H1 (cell line): ENCODE results near the gene CPED1. TPM values are rescaled to one million over a fixed set of nuclear protein-coding genes. Genes with fewer than 3 reads are reported as not detected.

Experiments
- CTCF ChIA-PET: fragments of 300-600 bp; sonication (Branson Sonifier 250); formaldehyde crosslinking; loops from one replicate; lab custom pipeline; 2021; ENCODE audit not compliant: partially characterized antibody; lab: Charles Lee
- POLR2A ChIA-PET: fragments of 300-600 bp; sonication (Branson Sonifier 250); formaldehyde crosslinking; loops from one replicate; lab custom pipeline; 2021; ENCODE audit warnings: inconsistent platforms; ENCODE audit not compliant: partially characterized antibody; lab: Charles Lee
- DNase-seq, 2 experiments: peaks; one replicate each; pipeline versions ENCODE4 v3.0.0 to v3.0.0-alpha.2; 2010 to 2022; ENCODE audit warnings: low spot score in 2 of 2, low read depth in 1 of 2, mixed read lengths in 1 of 2
- FAIRE-seq: peaks from 2 replicates; lab custom pipeline; 2011; peaks lifted over from hg19 to GRCh38; lab: Jason Lieb, UNC
- H2AFZ ChIP-seq: 2 replicates; pipeline ENCODE4 v1.8.1; 2012; ENCODE audit warnings: low read length, inconsistent platforms
- H2AK5ac ChIP-seq: 2 replicates; pipeline ENCODE4 v1.6.1; 2013; ENCODE audit warnings: low read depth, low read length
- H2BK120ac ChIP-seq: replicated peaks from 2 replicates; pipeline ENCODE3; 2013; ENCODE audit warnings: low read depth, low read length, inconsistent platforms
- H2BK12ac ChIP-seq: 2 replicates; pipeline ENCODE4 v1.6.1; 2013; ENCODE audit warnings: low read depth, low read length
- H2BK15ac ChIP-seq: 2 replicates; pipeline ENCODE4 v1.6.1; 2013; ENCODE audit warnings: low read length
- H2BK20ac ChIP-seq: 2 replicates; pipeline ENCODE4 v1.6.1; 2013; ENCODE audit warnings: low read length
- H2BK5ac ChIP-seq: 2 replicates; pipeline ENCODE4 v1.6.1; 2013; ENCODE audit warnings: low read depth, low read length
- H3K14ac ChIP-seq: 2 replicates; pipeline ENCODE4 v1.6.1; 2013; ENCODE audit warnings: inconsistent platforms; ENCODE audit not compliant: insufficient read length
- H3K18ac ChIP-seq: 2 replicates; pipeline ENCODE4 v1.6.1; 2013; ENCODE audit warnings: low read length; ENCODE audit errors: extremely low read depth
- H3K23ac ChIP-seq: 2 replicates; pipeline ENCODE4 v1.6.1; 2013; ENCODE audit warnings: inconsistent platforms; ENCODE audit not compliant: insufficient read length
- H3K23me2 ChIP-seq: 2 replicates; pipeline ENCODE4 v1.6.1; 2013; ENCODE audit warnings: low read depth, low read length
- H3K27ac ChIP-seq: 2 replicates; pipeline ENCODE4 v1.6.1; 2011; ENCODE audit warnings: low read depth, low read length, inconsistent platforms
- H3K27me3 ChIP-seq, 4 experiments: replicated peaks in 1 of 4; 1 replicate in 1 of 4; 2 replicates in 3 of 4; pipeline versions ENCODE4 v1.6.1 to v1.8.1; 2011 to 2013; ENCODE audit warnings: low read length in 3 of 4, mild to moderate bottlenecking in 3 of 4, inconsistent platforms in 2 of 4, mixed read lengths in 2 of 4, moderate library complexity in 1 of 4; ENCODE audit not compliant: control insufficient read depth in 3 of 4, insufficient read depth in 3 of 4; ENCODE audit errors: extremely low read depth in 1 of 4
- H3K36me3 ChIP-seq, 4 experiments: 2 replicates each; pipeline versions ENCODE4 v1.6.1 to v1.8.1; 2011 to 2013; ENCODE audit warnings: mild to moderate bottlenecking in 4 of 4, low read length in 3 of 4, moderate library complexity in 2 of 4, control low read depth in 1 of 4, inconsistent platforms in 1 of 4; ENCODE audit not compliant: insufficient read depth in 4 of 4, control insufficient read depth in 2 of 4
- H3K4ac ChIP-seq: replicated peaks from 2 replicates; pipeline ENCODE3; 2013; ENCODE audit warnings: low read length, low read depth, mixed read lengths, inconsistent platforms; ENCODE audit not compliant: insufficient read length
- H3K4me1 ChIP-seq, 4 experiments: replicated peaks in 1 of 4; 1 replicate in 1 of 4; 2 replicates in 3 of 4; pipeline versions ENCODE4 v1.6.1 to v1.8.1; 2011 to 2013; ENCODE audit warnings: low read length in 3 of 4, inconsistent platforms in 2 of 4, mixed read lengths in 1 of 4; ENCODE audit not compliant: insufficient read depth in 4 of 4, control insufficient read depth in 3 of 4
- H3K4me2 ChIP-seq, 2 experiments: 2 replicates each; pipeline versions ENCODE4 v1.6.1 to v1.8.1; 2011 to 2013; ENCODE audit warnings: low read depth in 2 of 2, low read length in 2 of 2, control low read depth in 1 of 2, inconsistent platforms in 1 of 2, mild to moderate bottlenecking in 1 of 2; ENCODE audit not compliant: insufficient read depth in 1 of 2
- H3K4me3 ChIP-seq, 4 experiments: fragments of 200-600, 300-600 bp in 1 of 4; sonication (generic), shearing (Covaris generic), sonication (Bioruptor Twin) in 1 of 4; 2 replicates each; pipeline versions ENCODE4 v1.5.1 to v1.8.1; 2011 to 2016; ENCODE audit warnings: low read length in 4 of 4, low read depth in 3 of 4, control low read depth in 2 of 4, inconsistent platforms in 2 of 4, mild to moderate bottlenecking in 2 of 4, mixed read lengths in 1 of 4, moderate library complexity in 1 of 4; ENCODE audit not compliant: insufficient read depth in 2 of 4; ENCODE audit errors: extremely low read depth in 1 of 4
- H3K56ac ChIP-seq: replicated peaks from 2 replicates; pipeline ENCODE3; 2013; ENCODE audit warnings: low read depth, mild to moderate bottlenecking, mixed read lengths, low read length, inconsistent platforms; ENCODE audit not compliant: insufficient read length
- H3K79me1 ChIP-seq: 2 replicates; pipeline ENCODE4 v1.6.1; 2013; ENCODE audit warnings: low read depth, low read length, control low read depth
- H3K79me2 ChIP-seq, 2 experiments: 2 replicates each; pipeline versions ENCODE4 v1.6.1 to v1.8.1; 2012 to 2013; ENCODE audit warnings: low read length in 2 of 2, mild to moderate bottlenecking in 2 of 2, inconsistent platforms in 1 of 2; ENCODE audit not compliant: insufficient read depth in 2 of 2, control insufficient read depth in 1 of 2
- H3K9ac ChIP-seq, 4 experiments: replicated peaks in 1 of 4; 1 replicate in 1 of 4; 2 replicates in 3 of 4; pipeline versions ENCODE4 v1.6.1 to v1.8.1; 2011 to 2013; ENCODE audit warnings: low read depth in 3 of 4, low read length in 3 of 4, control low read depth in 2 of 4, mild to moderate bottlenecking in 2 of 4, moderate library complexity in 2 of 4, inconsistent platforms in 1 of 4; ENCODE audit errors: extremely low read depth in 1 of 4
- H3K9me3 ChIP-seq, 2 experiments: 2 replicates each; pipeline versions ENCODE4 v1.6.1 to v1.8.1; 2012 to 2013; ENCODE audit warnings: mild to moderate bottlenecking in 2 of 2, moderate library complexity in 2 of 2, control low read depth in 1 of 2, inconsistent platforms in 1 of 2, low read depth in 1 of 2, low read length in 1 of 2, mixed read lengths in 1 of 2; ENCODE audit not compliant: insufficient read depth in 2 of 2
- H4K20me1 ChIP-seq, 2 experiments: replicated peaks in 1 of 2; 2 replicates each; pipeline versions ENCODE3 to v1.8.1; 2011 to 2013; ENCODE audit warnings: inconsistent platforms in 2 of 2, low read length in 2 of 2, mild to moderate bottlenecking in 1 of 2; ENCODE audit not compliant: insufficient read depth in 2 of 2, control insufficient read depth in 1 of 2
- H4K5ac ChIP-seq: 2 replicates; pipeline ENCODE4 v1.6.1; 2013; ENCODE audit warnings: low read length, low read depth, mixed read lengths, inconsistent platforms; ENCODE audit not compliant: insufficient read length
- H4K8ac ChIP-seq: 2 replicates; pipeline ENCODE4 v1.8.0; 2013; ENCODE audit warnings: mild to moderate bottlenecking, moderate library complexity, low read length, inconsistent platforms; ENCODE audit not compliant: insufficient read depth; ENCODE audit errors: extremely low read depth
- H4K91ac ChIP-seq: replicated peaks from 2 replicates; pipeline ENCODE3; 2013; ENCODE audit warnings: low read length, mixed read lengths, inconsistent platforms; ENCODE audit not compliant: insufficient read length
- CHD2 ChIP-seq: IDR thresholded peaks from 2 replicates; pipeline ENCODE4 v1.6.1; 2012; ENCODE audit warnings: low read length, improper control_type of control experiment
- CREB1 ChIP-seq: IDR thresholded peaks from 2 replicates; pipeline ENCODE4 v1.6.1; 2012; ENCODE audit warnings: inconsistent platforms
- CTBP2 ChIP-seq: IDR thresholded peaks from 2 replicates; pipeline ENCODE4 v1.7.0; 2011; ENCODE audit warnings: borderline replicate concordance, mild to moderate bottlenecking, moderate library complexity, mixed read lengths, low read length; ENCODE audit not compliant: insufficient read depth, insufficient read length
- E2F6 ChIP-seq: IDR thresholded peaks from 2 replicates; pipeline ENCODE4 v1.6.1; 2012; ENCODE audit warnings: inconsistent platforms
- EP300 ChIP-seq, 2 experiments: IDR thresholded peaks; 1 replicate in 1 of 2; 2 replicates in 1 of 2; pipeline ENCODE4 v1.6.1; 2011 to 2012; ENCODE audit warnings: low read depth in 2 of 2, low read length in 2 of 2, mild to moderate bottlenecking in 2 of 2, borderline replicate concordance in 1 of 2, inconsistent platforms in 1 of 2, moderate library complexity in 1 of 2
- EZH2 ChIP-seq: fragments of 200-600 bp; sonication (generic); IDR thresholded peaks from 2 replicates; pipeline ENCODE4 v1.7.1; 2012; ENCODE audit warnings: low read depth, mild to moderate bottlenecking, moderate library complexity, low read length, inconsistent platforms; ENCODE audit not compliant: severe bottlenecking
- GTF2F1 ChIP-seq: IDR thresholded peaks from 2 replicates; pipeline ENCODE4 v1.6.1; 2012; ENCODE audit warnings: low read depth, low read length, improper control_type of control experiment, borderline replicate concordance
- JUN ChIP-seq: IDR thresholded peaks from 2 replicates; pipeline ENCODE4 v1.6.1; 2011; ENCODE audit warnings: low read depth, mild to moderate bottlenecking, improper control_type of control experiment, low read length
- KDM4A ChIP-seq: IDR thresholded peaks from one replicate; pipeline ENCODE4 v1.7.1; 2012; ENCODE audit warnings: low read depth, mild to moderate bottlenecking, moderate library complexity, low read length, inconsistent platforms; ENCODE audit not compliant: severe bottlenecking
- NANOG ChIP-seq: IDR thresholded peaks from 2 replicates; pipeline ENCODE4 v1.6.1; 2011; ENCODE audit warnings: low read length, low read depth, mild to moderate bottlenecking, inconsistent platforms; ENCODE audit not compliant: insufficient read depth, poor library complexity, severe bottlenecking
- SIN3A ChIP-seq, 2 experiments: IDR thresholded peaks in 1 of 2; conservative IDR thresholded peaks in 1 of 2; 2 replicates each; pipeline ENCODE4 v1.6.1; 2011 to 2012; ENCODE audit warnings: low read length in 2 of 2, improper control_type of control experiment in 1 of 2, low read depth in 1 of 2, mild to moderate bottlenecking in 1 of 2
- SP4 ChIP-seq: IDR thresholded peaks from 2 replicates; pipeline ENCODE4 v1.6.1; 2012; ENCODE audit warnings: low read length, inconsistent platforms
- YY1 ChIP-seq: IDR thresholded peaks from 2 replicates; pipeline ENCODE4 v1.6.1; 2011; ENCODE audit warnings: low read depth, mild to moderate bottlenecking, low read length
- WGBS, 2 experiments: shearing (Covaris generic) in 1 of 2; methylation state at CpG; one replicate each; pipeline versions ENCODE4 v1.1.6 to v1.1.7; 2013 to 2015; ENCODE audit warnings: low lambda C conversion rate in 2 of 2, mixed read lengths in 2 of 2, inconsistent platforms in 1 of 2, low coverage in 1 of 2, missing lambda C conversion rate in 1 of 2; ENCODE audit not compliant: insufficient replicate concordance in 2 of 2, insufficient coverage in 1 of 2, insufficient read length in 1 of 2; ENCODE audit errors: extremely low coverage in 1 of 2, missing lambda C conversion rate in 1 of 2; 5-methylcytosine and 5-hydroxymethylcytosine counted together
- polyA plus RNA-seq, 7 experiments: library from polyadenylated mRNA; depleted of rRNA in 3 of 7; stranded (reverse) in 5 of 7; unstranded in 2 of 7; fragments of >200 nt in 5 of 7; fragments of 200-250 nt in 2 of 7; gene quantifications; 1 replicate in 5 of 7; 2 replicates in 1 of 7; 4 replicates in 1 of 7; pipeline versions ENCODE4 v1.2.1 to v1.2.3, GENCODE V29; 2011 to 2013; ENCODE audit warnings: missing spikeins in 2 of 7, mixed read lengths in 2 of 7
- total RNA-seq: library from RNA; stranded (reverse); fragmentation: NEBNext Ultra II Directional; extraction: Animal tissue kit (Norgen Biotek cat#: 25700); gene quantifications from 2 replicates; pipeline ENCODE4 v1.2.1, GENCODE V29; 2021

The CPED1 gene
- total and polyA plus RNA-seq, 2 of the 8 experiments (the other 6 are each of a cell fraction or from before 2014, with no cell fraction given) = 0.08 to 0.39 TPM

DNA sequence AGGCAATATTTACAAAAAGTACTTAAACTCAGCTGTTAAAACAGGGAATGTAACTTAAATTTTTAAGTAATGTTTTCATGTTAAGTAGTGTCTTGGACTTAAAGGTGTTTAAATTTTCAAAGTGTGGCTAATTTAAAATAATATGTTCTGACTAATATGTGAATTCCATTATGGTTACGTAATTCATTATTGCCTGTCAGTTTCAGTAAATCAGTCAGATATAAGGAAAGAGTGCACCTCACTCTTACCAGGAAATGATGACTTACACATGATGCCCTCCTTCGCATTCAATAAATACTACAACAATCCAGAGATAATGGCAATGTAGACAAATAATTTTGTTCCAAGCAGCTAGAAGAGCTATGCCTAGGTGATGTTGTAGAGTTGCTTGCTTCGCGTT lies 271.3 kb downstream of the CPED1 start:
- H3K4me1 ChIP-seq = peaks cover 0 to 4% (median 3%) of the 10 kb centered on the region in 4 experiments; a peak in 3 of 7 replicates
- WGBS, 2 experiments = 91% methylated on average over 2 of the region's 4 CpGs; no CpG with 5 or more reads in 1 of the 2 experiments
- CTCF ChIA-PET = interaction anchor here (0.6 to 0.8 kb wide), 2 partner anchors 178 to 763 kb away, joined by 3 read pairs; no protein-coding TSS in a partner anchor
- no peak for TF ChIP-seq E2F6
- TF ChIP-seq CREB1 = no peak
- no peak for TF ChIP-seq NANOG
- TF ChIP-seq EP300 (IDR thresholded peaks at IDR 0.05; ENCODE audit: borderline replicate concordance in 1 of 2, low read depth in 2 of 2, low read length in 2 of 2) = no peak
- TF ChIP-seq EZH2 = no peak
- no peak for TF ChIP-seq CTBP2
- no peak for TF ChIP-seq KDM4A
- TF ChIP-seq CHD2 = no peak
- no peak for TF ChIP-seq GTF2F1
- TF ChIP-seq SP4 = no peak
- TF ChIP-seq YY1 = no peak
- no peak for TF ChIP-seq SIN3A (conservative IDR thresholded peaks at IDR 0.05 in 1 of 2, IDR thresholded peaks at IDR 0.05 in 1 of 2; ENCODE audit: low read depth in 1 of 2, low read length in 2 of 2)
- TF ChIP-seq JUN = no peak

More for the DNA sequence above, 271.3 kb downstream of the CPED1 start:
- Histone ChIP-seq H3K14ac (no peak overlapping the region), H4K5ac (no peak overlapping the region), H3K9me3 (no peaks in the 10 kb centered on the region), H4K91ac (no peak overlapping the region), H2AFZ (no peak overlapping the region), H3K18ac (no peak overlapping the region), H2BK12ac (no peak overlapping the region), H2BK15ac (no peak overlapping the region), H4K20me1 (no peaks in the 10 kb centered on the region), H2BK5ac (no peak overlapping the region), H3K4me3 (no peak overlapping the region), H2BK120ac (no peak overlapping the region), H3K56ac (no peak overlapping the region), H2AK5ac (no peak overlapping the region), H3K36me3 (no peaks in the 10 kb centered on the region), H3K27me3 (no peaks in the 10 kb centered on the region), H3K23ac (no peak overlapping the region), H4K8ac (no peak overlapping the region), H3K79me1 (no peaks in the 10 kb centered on the region), H3K23me2 (no peaks in the 10 kb centered on the region), H3K4ac (no peak overlapping the region), H3K4me2 (no peak overlapping the region), H3K79me2 (no peaks in the 10 kb centered on the region), H3K27ac (no peak overlapping the region), H3K9ac (no peak overlapping the region), H2BK20ac (no peak overlapping the region)
- POLR2A ChIA-PET = no interaction called here
- DNase-seq (no peak), FAIRE-seq (no peak)
